NT2/D1 (cell line): Measurements from ENCODE around the gene GPR108.

Source experiments
- SUZ12 ChIP-seq: IDR thresholded peaks from 2 replicates; pipeline ENCODE4 v1.6.1; 2011; ENCODE audit not compliant: insufficient read length, insufficient read depth; ENCODE audit errors: extremely low read depth
- YY1 ChIP-seq: IDR thresholded peaks from 2 replicates; pipeline ENCODE4 v1.6.1; 2011; ENCODE audit not compliant: insufficient read length, insufficient read depth
- ZNF274 ChIP-seq: IDR thresholded peaks from 2 replicates; pipeline ENCODE4 v1.6.1; 2011; ENCODE audit warnings: mild to moderate bottlenecking, low read depth, low read length

DNA sequence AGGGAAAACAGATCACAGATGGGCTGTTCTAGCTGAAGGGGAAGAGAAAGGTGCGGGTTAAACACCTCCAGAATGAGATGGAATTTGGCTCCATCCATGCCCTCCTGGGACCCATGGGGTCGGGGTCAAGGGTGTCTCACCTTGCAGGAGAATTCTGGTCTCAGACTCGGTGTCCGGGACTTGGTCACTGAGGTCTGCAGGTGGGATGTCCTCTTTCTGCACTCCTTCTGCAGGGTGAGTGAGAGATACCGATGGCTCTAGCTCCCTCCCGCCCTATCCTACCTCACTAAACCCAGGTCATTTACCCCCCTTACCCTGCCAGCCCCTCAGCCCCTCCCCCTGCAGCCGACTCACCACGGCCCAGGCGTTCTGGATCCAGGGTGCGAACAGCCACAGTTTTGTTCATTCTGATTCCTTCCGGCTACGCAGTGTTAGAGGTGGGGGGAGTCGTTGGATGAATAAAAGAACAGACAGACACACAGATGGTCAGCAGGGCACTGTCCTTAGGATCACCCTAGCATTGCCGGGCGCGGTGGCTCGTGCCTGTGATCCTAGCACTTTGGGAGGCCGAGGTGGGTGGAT is 41.0 kb downstream of the GPR108 start:
- TF ChIP-seq YY1: no peak
- no peak for TF ChIP-seq ZNF274
- TF ChIP-seq SUZ12: no peak
